ENCODE results near the gene HACD3.

HACD3 gene

GRCh38 chr15:65623103-65623502, 92.8 kb downstream of the HACD3 start:
- no peaks in the 10 kb centered on the region for H3K36me3 ChIP-seq (replicated peaks; ENCODE audit: low read depth, low read length)
- no peaks in the 10 kb centered on the region for H3K79me2 ChIP-seq (ENCODE audit: low read length)
- no peaks in the 10 kb centered on the region for H3K4me1 ChIP-seq (ENCODE audit: low read length)
- H3K9ac ChIP-seq (ENCODE audit: low read length), result no peak overlapping the region
- no peak overlapping the region for H3K27ac ChIP-seq (ENCODE audit: low read length)
- H3K9me3 ChIP-seq (ENCODE audit: insufficient read depth, low read length), result no peaks in the 10 kb centered on the region
- H3K4me3 ChIP-seq (ENCODE audit: low read length), result no peak overlapping the region
- H3K4me2 ChIP-seq (ENCODE audit: low read length), result no peak overlapping the region
- no peak overlapping the region for H2AFZ ChIP-seq (ENCODE audit: low read depth, low read length)
- H3K27me3 ChIP-seq (ENCODE audit: low read depth, low read length), result peaks cover 92% of the 10 kb centered on the region
- TF ChIP-seq, protein P1, sequence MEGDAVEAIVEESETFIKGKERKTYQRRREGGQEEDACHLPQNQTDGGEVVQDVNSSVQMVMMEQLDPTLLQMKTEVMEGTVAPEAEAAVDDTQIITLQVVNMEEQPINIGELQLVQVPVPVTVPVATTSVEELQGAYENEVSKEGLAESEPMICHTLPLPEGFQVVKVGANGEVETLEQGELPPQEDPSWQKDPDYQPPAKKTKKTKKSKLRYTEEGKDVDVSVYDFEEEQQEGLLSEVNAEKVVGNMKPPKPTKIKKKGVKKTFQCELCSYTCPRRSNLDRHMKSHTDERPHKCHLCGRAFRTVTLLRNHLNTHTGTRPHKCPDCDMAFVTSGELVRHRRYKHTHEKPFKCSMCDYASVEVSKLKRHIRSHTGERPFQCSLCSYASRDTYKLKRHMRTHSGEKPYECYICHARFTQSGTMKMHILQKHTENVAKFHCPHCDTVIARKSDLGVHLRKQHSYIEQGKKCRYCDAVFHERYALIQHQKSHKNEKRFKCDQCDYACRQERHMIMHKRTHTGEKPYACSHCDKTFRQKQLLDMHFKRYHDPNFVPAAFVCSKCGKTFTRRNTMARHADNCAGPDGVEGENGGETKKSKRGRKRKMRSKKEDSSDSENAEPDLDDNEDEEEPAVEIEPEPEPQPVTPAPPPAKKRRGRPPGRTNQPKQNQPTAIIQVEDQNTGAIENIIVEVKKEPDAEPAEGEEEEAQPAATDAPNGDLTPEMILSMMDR (IDR thresholded peaks at IDR 0.05; ENCODE audit: low read depth, low read length), result no peak
- no peak for TF ChIP-seq EZH2phosphoT487 (IDR thresholded peaks at IDR 0.05; ENCODE audit: low read depth)
- peaks cover 54% of the 10 kb centered on the region for H4K20me1 ChIP-seq (ENCODE audit: insufficient read depth, low read length)

DNA sequence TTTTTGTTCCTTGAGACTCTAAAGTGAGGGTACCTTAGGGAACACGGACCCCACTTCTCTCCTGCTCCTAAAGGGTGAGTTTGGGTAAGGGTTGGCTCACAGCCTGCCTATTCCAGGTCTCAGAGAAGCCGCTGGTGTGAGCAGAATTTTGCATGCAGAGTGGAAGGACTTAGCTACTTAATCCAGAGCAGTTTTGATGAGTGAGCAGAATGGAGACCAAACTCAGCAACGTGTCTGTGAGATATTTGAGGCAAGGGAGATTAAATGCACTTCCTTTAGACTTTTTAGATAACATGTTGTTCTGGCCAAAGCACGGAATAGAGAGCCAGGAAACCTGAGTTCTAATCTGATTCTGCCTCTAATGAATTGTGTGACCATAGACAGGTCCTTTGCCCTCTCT, 96.6 kb downstream of the HACD3 start:
- Histone ChIP-seq H3K27ac (ENCODE audit: low read length) (no peak overlapping the region), H3K36me3 (replicated peaks; ENCODE audit: low read depth, low read length) (no peaks in the 10 kb centered on the region), H2AFZ (ENCODE audit: low read depth, low read length) (no peak overlapping the region), H3K27me3 (ENCODE audit: low read depth, low read length) (peaks cover 87% of the 10 kb centered on the region), H3K4me2 (ENCODE audit: low read length) (no peak overlapping the region), H3K4me3 (ENCODE audit: low read length) (no peak overlapping the region), H3K4me1 (ENCODE audit: low read length) (peaks cover 16% of the 10 kb centered on the region), H3K9ac (ENCODE audit: low read length) (no peak overlapping the region), H3K9me3 (ENCODE audit: insufficient read depth, low read length) (no peaks in the 10 kb centered on the region), H4K20me1 (ENCODE audit: insufficient read depth, low read length) (peaks cover 81% of the 10 kb centered on the region), H3K79me2 (ENCODE audit: low read length) (no peaks in the 10 kb centered on the region)
- no peak for TF ChIP-seq EZH2phosphoT487 (IDR thresholded peaks at IDR 0.05; ENCODE audit: low read depth)
- TF ChIP-seq, protein P1 (IDR thresholded peaks at IDR 0.05; ENCODE audit: low read depth, low read length), result no peak

All from OCI-LY3 (cell line).